ENCODE data around the gene SMYD2.

GRCh38 chr1:214255509-214255908 is 25.4 kb upstream of the SMYD2 start:
- no peak for TF ChIP-seq CHD2 (IDR thresholded peaks at IDR 0.05; ENCODE audit: low read length, partially characterized antibody)
- no peak for TF ChIP-seq REST (IDR thresholded peaks at IDR 0.05)
- no peak for TF ChIP-seq BCL3 (IDR thresholded peaks at IDR 0.05)
- no peak for TF ChIP-seq MYC (IDR thresholded peaks at IDR 0.05; ENCODE audit: borderline replicate concordance, low read length)
- TF ChIP-seq POLR2A (IDR thresholded peaks at IDR 0.05; ENCODE audit: low read length) = no peak
- no peak for TF ChIP-seq ZC3H11A (IDR thresholded peaks at IDR 0.05)
- TF ChIP-seq HDAC2 (IDR thresholded peaks at IDR 0.05) = no peak
- no peak for TF ChIP-seq NR3C1 (IDR thresholded peaks at IDR 0.05)
- no peak for TF ChIP-seq SMC3 (IDR thresholded peaks at IDR 0.05)
- no peak for TF ChIP-seq CTCF (IDR thresholded peaks at IDR 0.05)
- no peak for TF ChIP-seq CHD4 (IDR thresholded peaks at IDR 0.05; ENCODE audit: borderline replicate concordance)
- TF ChIP-seq HMGXB4 (CRISPR knock-in tag; IDR thresholded peaks at IDR 0.05; ENCODE audit: borderline replicate concordance) = no peak
- no peak for TF ChIP-seq RCOR1 (IDR thresholded peaks at IDR 0.05; ENCODE audit: low read depth, low read length)
- no peak for TF ChIP-seq SREBF2 (IDR thresholded peaks at IDR 0.05)

Data from A549 (cell line).